Measurements from ENCODE around the gene MBP. TPM values are rescaled to one million over a fixed set of nuclear protein-coding genes. Genes with fewer than 3 reads are reported as not detected.
A peak's percentile ranks its signal among the peaks of the same experiment; 100 is the strongest.
"Not testable (repeated sequence)": the region's sequence is repeated elsewhere in the genome, so short reads cannot be mapped to it uniquely, and the experiment has no call there.

MBP gene
- polyA plus RNA-seq, 1 donor = 28.8 TPM

- H3K27me3 ChIP-seq (ENCODE audit: control insufficient read depth, insufficient read depth, low read length) = no peaks in the 10 kb centered on the region
- H3K9me3 ChIP-seq (ENCODE audit: control insufficient read depth, low read depth, low read length) = peaks cover 6% of the 10 kb centered on the region
- WGBS (ENCODE audit: insufficient coverage, low lambda C conversion rate) = 90% methylated on average over 2 of the region's 11 CpGs
- no peak for DNase-seq
- no peaks in the 10 kb centered on the region for H3K4me1 ChIP-seq (ENCODE audit: control insufficient read depth, insufficient read depth, low read length)
- H3K27ac ChIP-seq (ENCODE audit: low read length) = no peak overlapping the region
- peaks cover 36% of the 10 kb centered on the region for H3K36me3 ChIP-seq (ENCODE audit: control insufficient read depth, insufficient read depth, low read length)
- no peak overlapping the region for H3K4me3 ChIP-seq (ENCODE audit: low read length)
Measured at GRCh38 chr18:77020561-77020960, 112.0 kb downstream of the MBP start.

GRCh38 chr18:77019641-77020040 lies 112.9 kb downstream of the MBP start:
- Histone ChIP-seq H3K27ac (ENCODE audit: low read length) (no peak overlapping the region), H3K9me3 (ENCODE audit: control insufficient read depth, low read depth, low read length) (peaks cover 6% of the 10 kb centered on the region), H3K27me3 (ENCODE audit: control insufficient read depth, insufficient read depth, low read length) (no peaks in the 10 kb centered on the region), H3K4me1 (ENCODE audit: control insufficient read depth, insufficient read depth, low read length) (no peaks in the 10 kb centered on the region), H3K4me3 (ENCODE audit: low read length) (no peak overlapping the region), H3K36me3 (ENCODE audit: control insufficient read depth, insufficient read depth, low read length) (peaks cover 36% of the 10 kb centered on the region)
- WGBS (ENCODE audit: insufficient coverage, low lambda C conversion rate) = 100% methylated on average over 1 of the region's 9 CpGs
- DNase-seq = no peak

- H3K27me3 ChIP-seq (ENCODE audit: control insufficient read depth, insufficient read depth, low read length); DNase-seq; H3K27ac ChIP-seq (ENCODE audit: low read length); H3K4me1 ChIP-seq (ENCODE audit: control insufficient read depth, insufficient read depth, low read length); H3K4me3 ChIP-seq (ENCODE audit: low read length); H3K9me3 ChIP-seq (ENCODE audit: control insufficient read depth, low read depth, low read length): not testable (repeated sequence)
- peaks cover 32% of the 10 kb centered on the region for H3K36me3 ChIP-seq (ENCODE audit: control insufficient read depth, insufficient read depth, low read length)
Measured at GRCh38 chr18:77018650-77019049, 113.9 kb downstream of the MBP start.

GRCh38 chr18:77017355-77017754 lies 115.2 kb downstream of the MBP start:
- Histone ChIP-seq H3K9me3 (ENCODE audit: control insufficient read depth, low read depth, low read length) (peaks cover 4% of the 10 kb centered on the region), H3K36me3 (ENCODE audit: control insufficient read depth, insufficient read depth, low read length) (peaks cover 30% of the 10 kb centered on the region), H3K4me1 (ENCODE audit: control insufficient read depth, insufficient read depth, low read length) (no peaks in the 10 kb centered on the region), H3K27me3 (ENCODE audit: control insufficient read depth, insufficient read depth, low read length) (no peaks in the 10 kb centered on the region), H3K4me3 (ENCODE audit: low read length) (no peak overlapping the region), H3K27ac (ENCODE audit: low read length) (no peak overlapping the region)
- no CpG with 5 or more reads among the region's 6 CpGs for WGBS (ENCODE audit: insufficient coverage, low lambda C conversion rate)
- DNase-seq = no peak

GRCh38 chr18:77016936-77017335 lies 115.6 kb downstream of the MBP start:
- DNase-seq = no peak
- Histone ChIP-seq H3K4me3 (ENCODE audit: low read length) (no peak overlapping the region), H3K9me3 (ENCODE audit: control insufficient read depth, low read depth, low read length) (peaks cover 4% of the 10 kb centered on the region), H3K4me1 (ENCODE audit: control insufficient read depth, insufficient read depth, low read length) (no peaks in the 10 kb centered on the region), H3K27me3 (ENCODE audit: control insufficient read depth, insufficient read depth, low read length) (no peaks in the 10 kb centered on the region), H3K27ac (ENCODE audit: low read length) (no peak overlapping the region), H3K36me3 (ENCODE audit: control insufficient read depth, insufficient read depth, low read length) (peaks cover 30% of the 10 kb centered on the region)
- WGBS (ENCODE audit: insufficient coverage, low lambda C conversion rate) = no CpG with 5 or more reads among the region's 16 CpGs

GRCh38 chr18:77015771-77016710 lies 116.5 kb downstream of the MBP start:
- Histone ChIP-seq H3K27me3 (ENCODE audit: control insufficient read depth, insufficient read depth, low read length) (no peaks in the 10 kb centered on the region), H3K4me3 (ENCODE audit: low read length) (no peak overlapping the region), H3K4me1 (ENCODE audit: control insufficient read depth, insufficient read depth, low read length) (no peaks in the 10 kb centered on the region), H3K27ac (ENCODE audit: low read length) (no peak overlapping the region), H3K9me3 (ENCODE audit: control insufficient read depth, low read depth, low read length) (peaks cover 4% of the 10 kb centered on the region), H3K36me3 (ENCODE audit: control insufficient read depth, insufficient read depth, low read length) (peaks cover 35% of the 10 kb centered on the region)
- no CpG with 5 or more reads among the region's 16 CpGs for WGBS (ENCODE audit: insufficient coverage, low lambda C conversion rate)
- DNase-seq = no peak

- Histone ChIP-seq H3K9me3 (ENCODE audit: control insufficient read depth, low read depth, low read length) (peaks cover 4% of the 10 kb centered on the region), H3K27me3 (ENCODE audit: control insufficient read depth, insufficient read depth, low read length) (no peaks in the 10 kb centered on the region), H3K4me1 (ENCODE audit: control insufficient read depth, insufficient read depth, low read length) (no peaks in the 10 kb centered on the region), H3K4me3 (ENCODE audit: low read length) (no peak overlapping the region), H3K36me3 (ENCODE audit: control insufficient read depth, insufficient read depth, low read length) (peaks cover 31% of the 10 kb centered on the region), H3K27ac (ENCODE audit: low read length) (no peak overlapping the region)
- WGBS (ENCODE audit: insufficient coverage, low lambda C conversion rate) = 79% methylated on average over 3 of the region's 4 CpGs
- no peak for DNase-seq
Measured at GRCh38 chr18:77015169-77015568, 117.4 kb downstream of the MBP start.

- WGBS (ENCODE audit: insufficient coverage, low lambda C conversion rate) = no CpG with 5 or more reads among the region's 5 CpGs
Measured at GRCh38 chr18:77014538-77014937, 118.0 kb downstream of the MBP start.

GRCh38 chr18:77013811-77014521 lies 118.6 kb downstream of the MBP start:
- no peaks in the 10 kb centered on the region for H3K27me3 ChIP-seq (ENCODE audit: control insufficient read depth, insufficient read depth, low read length)
- no peaks in the 10 kb centered on the region for H3K4me1 ChIP-seq (ENCODE audit: control insufficient read depth, insufficient read depth, low read length)
- 95% methylated on average over 4 of the region's 18 CpGs for WGBS (ENCODE audit: insufficient coverage, low lambda C conversion rate)
- no peak overlapping the region for H3K27ac ChIP-seq (ENCODE audit: low read length)
- peaks cover 37% of the 10 kb centered on the region for H3K36me3 ChIP-seq (ENCODE audit: control insufficient read depth, insufficient read depth, low read length)
- peaks cover 4% of the 10 kb centered on the region for H3K9me3 ChIP-seq (ENCODE audit: control insufficient read depth, low read depth, low read length)
- H3K4me3 ChIP-seq (ENCODE audit: low read length) = no peak overlapping the region
- DNase-seq = peak in 1 of 2 donors; percentile 11

More at GRCh38 chr18:77014538-77014937, 118.0 kb downstream of the MBP start:
- no peak overlapping the region for H3K27ac ChIP-seq (ENCODE audit: low read length)
- no peaks in the 10 kb centered on the region for H3K4me1 ChIP-seq (ENCODE audit: control insufficient read depth, insufficient read depth, low read length)
- H3K27me3 ChIP-seq (ENCODE audit: control insufficient read depth, insufficient read depth, low read length) = no peaks in the 10 kb centered on the region
- no peak for DNase-seq
- peaks cover 32% of the 10 kb centered on the region for H3K36me3 ChIP-seq (ENCODE audit: control insufficient read depth, insufficient read depth, low read length)
- H3K4me3 ChIP-seq (ENCODE audit: low read length) = no peak overlapping the region
- peaks cover 4% of the 10 kb centered on the region for H3K9me3 ChIP-seq (ENCODE audit: control insufficient read depth, low read depth, low read length)

- WGBS (ENCODE audit: insufficient coverage, low lambda C conversion rate) = no CpG with 5 or more reads among the region's 6 CpGs
- no peaks in the 10 kb centered on the region for H3K27me3 ChIP-seq (ENCODE audit: control insufficient read depth, insufficient read depth, low read length)
- H3K27ac ChIP-seq (ENCODE audit: low read length) = no peak overlapping the region
- H3K36me3 ChIP-seq (ENCODE audit: control insufficient read depth, insufficient read depth, low read length) = peaks cover 38% of the 10 kb centered on the region
- H3K9me3 ChIP-seq (ENCODE audit: control insufficient read depth, low read depth, low read length) = peaks cover under 1% of the 10 kb centered on the region
- DNase-seq = no peak
- no peak overlapping the region for H3K4me3 ChIP-seq (ENCODE audit: low read length)
- no peaks in the 10 kb centered on the region for H3K4me1 ChIP-seq (ENCODE audit: control insufficient read depth, insufficient read depth, low read length)
Measured at GRCh38 chr18:77012806-77013541, 119.6 kb downstream of the MBP start.

Data from large intestine (tissue), 3 donors.